SK-N-SH treated with all-trans-retinoic acid at 6 μM for 48 hours (cell line): ENCODE results near the gene RUSF1.
"Not testable (repeated sequence)": the region's sequence is repeated elsewhere in the genome, so short reads cannot be mapped to it uniquely, and the experiment has no call there.

ENCODE experiments used
- ATAC-seq: fragments of 200-7000 bp; cut with Tn5 transposase; 3 replicates; pipeline ENCODE4 v1.9.1; 2020; ENCODE audit warnings: mild to moderate bottlenecking, moderate library complexity
- ARNTL ChIP-seq: fragments of 450-650 bp; formaldehyde crosslinking; IDR thresholded peaks from 2 replicates; pipeline ENCODE4 v1.5.0; 2020; ENCODE audit warnings: low read depth, mild to moderate bottlenecking, moderate library complexity, borderline replicate concordance
- BACH2 ChIP-seq: fragments of 250-450 bp; sonication (Bioruptor Pico); IDR thresholded peaks from 2 replicates; pipeline ENCODE4 v1.9.0; 2021; ENCODE audit warnings: mild to moderate bottlenecking, borderline replicate concordance
- CSDC2 ChIP-seq: fragments of 250-450 bp; sonication (Bioruptor Pico); IDR thresholded peaks from 2 replicates; pipeline ENCODE4 v1.5.0; 2020; ENCODE audit warnings: mild to moderate bottlenecking, moderate library complexity
- ESRRG ChIP-seq: fragments of 250-450 bp; sonication (Bioruptor Pico); IDR thresholded peaks from 2 replicates; pipeline ENCODE4 v1.6.1; 2021; ENCODE audit warnings: mild to moderate bottlenecking
- ISL1 ChIP-seq: fragments of 250-450 bp; sonication (Bioruptor Pico); IDR thresholded peaks from 2 replicates; pipeline ENCODE4 v2.1.2; 2022; ENCODE audit warnings: mild to moderate bottlenecking, moderate library complexity
- OSR1 ChIP-seq: fragments of 250-450 bp; sonication (Bioruptor Pico); IDR thresholded peaks from 2 replicates; pipeline ENCODE4 v1.8.0; 2022; ENCODE audit warnings: moderate library complexity, mild to moderate bottlenecking, inconsistent platforms
- PPARA ChIP-seq: fragments of 250-450 bp; sonication (Bioruptor Pico); IDR thresholded peaks from 2 replicates; pipeline ENCODE4 v1.5.0; 2020; ENCODE audit warnings: mild to moderate bottlenecking, borderline replicate concordance
- RARB ChIP-seq: fragments of 250-450 bp; sonication (Bioruptor Pico); IDR thresholded peaks from 2 replicates; pipeline ENCODE4 v1.8.0; 2021; ENCODE audit warnings: mild to moderate bottlenecking, moderate library complexity
- SNAI2 ChIP-seq: fragments of 250-450 bp; sonication (Bioruptor Pico); IDR thresholded peaks from 2 replicates; pipeline ENCODE4 v1.5.0; 2020; ENCODE audit warnings: mild to moderate bottlenecking, moderate library complexity
- TCF4 ChIP-seq: fragments of 250-450 bp; sonication (Bioruptor Pico); IDR thresholded peaks from 2 replicates; pipeline ENCODE4 v1.8.0; 2021; ENCODE audit warnings: mild to moderate bottlenecking, moderate library complexity, borderline replicate concordance
- TOX ChIP-seq: fragments of 250-450 bp; sonication (Bioruptor Pico); IDR thresholded peaks from 2 replicates; pipeline ENCODE4 v1.8.0; 2021; ENCODE audit warnings: mild to moderate bottlenecking, moderate library complexity, borderline replicate concordance
- ZC3H10 ChIP-seq: fragments of 250-450 bp; sonication (Bioruptor Pico); IDR thresholded peaks from 2 replicates; pipeline ENCODE4 v1.5.1; 2021; ENCODE audit warnings: mild to moderate bottlenecking, moderate library complexity
- ZFP3 ChIP-seq: fragments of 250-450 bp; sonication (Bioruptor Pico); IDR thresholded peaks from 2 replicates; pipeline ENCODE4 v1.5.0; 2020; ENCODE audit warnings: mild to moderate bottlenecking, moderate library complexity
- ZFP30 ChIP-seq: fragments of 450-650 bp; formaldehyde crosslinking; IDR thresholded peaks from 2 replicates; pipeline ENCODE4 v1.5.0; 2022; ENCODE audit warnings: mild to moderate bottlenecking, moderate library complexity
- ZNF8 ChIP-seq: fragments of 450-650 bp; formaldehyde crosslinking; IDR thresholded peaks from 2 replicates; pipeline ENCODE4 v1.5.0; 2020; ENCODE audit warnings: mild to moderate bottlenecking, moderate library complexity
- TF ChIP-seq, protein P1 (sequence below): fragments of 250-450 bp; sonication (Bioruptor Pico); IDR thresholded peaks from 2 replicates; pipeline ENCODE4 v1.8.0; 2020; ENCODE audit warnings: mild to moderate bottlenecking, moderate library complexity, borderline replicate concordance
- TF ChIP-seq, protein P2 (sequence below): fragments of 250-450 bp; sonication (Bioruptor Pico); IDR thresholded peaks from 2 replicates; pipeline ENCODE4 v1.5.1; 2021; ENCODE audit warnings: mild to moderate bottlenecking, moderate library complexity
- TF ChIP-seq, protein P3 (sequence below): fragments of 250-450 bp; sonication (Bioruptor Pico); IDR thresholded peaks from 2 replicates; pipeline ENCODE4 v1.5.0; 2020; ENCODE audit warnings: mild to moderate bottlenecking, moderate library complexity
- TF ChIP-seq, protein P4 (sequence below): fragments of 250-450 bp; sonication (Bioruptor Pico); IDR thresholded peaks from 2 replicates; pipeline ENCODE4 v1.8.0; 2021; ENCODE audit warnings: low read depth, mild to moderate bottlenecking, moderate library complexity, borderline replicate concordance
- TF ChIP-seq, protein P5 (sequence below): fragments of 250-450 bp; sonication (Bioruptor Pico); IDR thresholded peaks from 2 replicates; pipeline ENCODE4 v1.5.1; 2020; ENCODE audit warnings: low read depth, mild to moderate bottlenecking, moderate library complexity

RUSF1 gene

DNA sequence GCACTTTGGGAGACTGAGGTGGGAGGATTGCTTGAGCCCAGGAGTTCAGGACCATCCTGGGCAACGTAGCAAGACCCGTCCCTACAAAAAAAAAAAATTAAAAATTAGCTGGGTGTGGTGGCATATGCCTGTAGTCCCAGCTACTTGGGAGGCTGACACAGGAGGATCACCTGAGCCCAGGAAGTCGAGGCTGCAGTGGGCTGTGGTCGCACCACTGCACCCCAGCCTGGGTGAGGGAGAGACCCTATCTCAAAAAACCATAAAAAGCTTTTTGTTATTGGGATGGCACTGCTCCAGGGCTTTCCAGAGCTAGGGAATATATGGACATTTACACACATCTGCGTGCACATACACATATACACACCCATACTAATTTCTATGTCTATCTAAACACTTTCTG lies 57.0 kb downstream of the RUSF1 start:
- no peak for ATAC-seq
- TF ChIP-seq RARB (CRISPR knock-in tag) = no peak
- TF ChIP-seq ISL1 = no peak
- TF ChIP-seq TCF4 (CRISPR knock-in tag) = no peak
- TF ChIP-seq, protein P1, sequence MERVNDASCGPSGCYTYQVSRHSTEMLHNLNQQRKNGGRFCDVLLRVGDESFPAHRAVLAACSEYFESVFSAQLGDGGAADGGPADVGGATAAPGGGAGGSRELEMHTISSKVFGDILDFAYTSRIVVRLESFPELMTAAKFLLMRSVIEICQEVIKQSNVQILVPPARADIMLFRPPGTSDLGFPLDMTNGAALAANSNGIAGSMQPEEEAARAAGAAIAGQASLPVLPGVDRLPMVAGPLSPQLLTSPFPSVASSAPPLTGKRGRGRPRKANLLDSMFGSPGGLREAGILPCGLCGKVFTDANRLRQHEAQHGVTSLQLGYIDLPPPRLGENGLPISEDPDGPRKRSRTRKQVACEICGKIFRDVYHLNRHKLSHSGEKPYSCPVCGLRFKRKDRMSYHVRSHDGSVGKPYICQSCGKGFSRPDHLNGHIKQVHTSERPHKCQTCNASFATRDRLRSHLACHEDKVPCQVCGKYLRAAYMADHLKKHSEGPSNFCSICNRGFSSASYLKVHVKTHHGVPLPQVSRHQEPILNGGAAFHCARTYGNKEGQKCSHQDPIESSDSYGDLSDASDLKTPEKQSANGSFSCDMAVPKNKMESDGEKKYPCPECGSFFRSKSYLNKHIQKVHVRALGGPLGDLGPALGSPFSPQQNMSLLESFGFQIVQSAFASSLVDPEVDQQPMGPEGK = no peak
- TF ChIP-seq, protein P2, sequence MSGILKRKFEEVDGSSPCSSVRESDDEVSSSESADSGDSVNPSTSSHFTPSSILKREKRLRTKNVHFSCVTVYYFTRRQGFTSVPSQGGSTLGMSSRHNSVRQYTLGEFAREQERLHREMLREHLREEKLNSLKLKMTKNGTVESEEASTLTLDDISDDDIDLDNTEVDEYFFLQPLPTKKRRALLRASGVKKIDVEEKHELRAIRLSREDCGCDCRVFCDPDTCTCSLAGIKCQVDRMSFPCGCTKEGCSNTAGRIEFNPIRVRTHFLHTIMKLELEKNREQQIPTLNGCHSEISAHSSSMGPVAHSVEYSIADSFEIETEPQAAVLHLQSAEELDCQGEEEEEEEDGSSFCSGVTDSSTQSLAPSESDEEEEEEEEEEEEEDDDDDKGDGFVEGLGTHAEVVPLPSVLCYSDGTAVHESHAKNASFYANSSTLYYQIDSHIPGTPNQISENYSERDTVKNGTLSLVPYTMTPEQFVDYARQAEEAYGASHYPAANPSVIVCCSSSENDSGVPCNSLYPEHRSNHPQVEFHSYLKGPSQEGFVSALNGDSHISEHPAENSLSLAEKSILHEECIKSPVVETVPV (CRISPR knock-in tag) = no peak
- no peak for TF ChIP-seq ARNTL (CRISPR knock-in tag)
- TF ChIP-seq OSR1 (CRISPR knock-in tag) = no peak
- no peak for TF ChIP-seq ZC3H10
- TF ChIP-seq ZNF8 (CRISPR knock-in tag) = no peak
- no peak for TF ChIP-seq BACH2 (CRISPR knock-in tag)
- TF ChIP-seq ESRRG = no peak
- no peak for TF ChIP-seq ZFP30 (CRISPR knock-in tag)

DNA sequence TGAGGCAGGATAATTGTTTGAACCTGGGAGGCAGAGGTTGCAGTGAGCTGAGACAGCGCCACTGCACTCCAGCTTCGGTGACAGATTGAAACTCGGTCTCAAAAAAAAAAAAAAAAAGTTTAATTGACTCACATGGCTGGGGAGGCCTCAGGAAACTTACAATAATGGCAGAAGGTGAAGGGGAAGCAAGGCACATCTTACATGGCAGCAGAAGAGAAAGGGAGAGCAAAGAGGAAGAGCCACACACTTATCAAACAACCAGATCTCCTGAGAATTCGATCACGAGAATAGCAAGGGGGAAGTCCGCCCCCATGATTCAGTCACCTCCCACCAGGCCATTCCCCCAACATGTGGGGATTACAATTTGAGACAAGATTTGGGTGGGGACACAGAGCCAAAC lies 62.3 kb downstream of the RUSF1 start:
- ATAC-seq = not testable (repeated sequence)

DNA sequence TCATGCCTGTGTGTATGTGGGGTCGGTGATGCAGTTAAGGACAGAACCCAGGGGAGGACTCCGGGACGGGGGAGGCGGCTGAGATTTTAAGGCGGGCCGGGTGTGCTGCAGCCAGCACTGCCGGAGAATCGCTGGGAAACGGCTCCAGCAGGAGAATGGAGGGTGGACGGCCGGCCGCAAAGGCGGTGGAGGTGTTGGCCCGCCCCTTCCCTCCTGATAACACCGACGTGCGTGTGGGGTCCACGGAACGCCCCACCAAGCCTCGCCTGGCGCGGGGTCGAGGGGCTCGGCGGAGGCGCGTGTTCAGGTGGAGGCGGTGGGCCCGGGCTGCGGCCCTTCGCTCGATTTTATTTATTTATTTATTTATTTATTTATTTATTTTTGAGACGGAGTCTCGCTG lies 66.2 kb downstream of the RUSF1 start:
- no peak for ATAC-seq
- no peak for TF ChIP-seq ZFP3

DNA sequence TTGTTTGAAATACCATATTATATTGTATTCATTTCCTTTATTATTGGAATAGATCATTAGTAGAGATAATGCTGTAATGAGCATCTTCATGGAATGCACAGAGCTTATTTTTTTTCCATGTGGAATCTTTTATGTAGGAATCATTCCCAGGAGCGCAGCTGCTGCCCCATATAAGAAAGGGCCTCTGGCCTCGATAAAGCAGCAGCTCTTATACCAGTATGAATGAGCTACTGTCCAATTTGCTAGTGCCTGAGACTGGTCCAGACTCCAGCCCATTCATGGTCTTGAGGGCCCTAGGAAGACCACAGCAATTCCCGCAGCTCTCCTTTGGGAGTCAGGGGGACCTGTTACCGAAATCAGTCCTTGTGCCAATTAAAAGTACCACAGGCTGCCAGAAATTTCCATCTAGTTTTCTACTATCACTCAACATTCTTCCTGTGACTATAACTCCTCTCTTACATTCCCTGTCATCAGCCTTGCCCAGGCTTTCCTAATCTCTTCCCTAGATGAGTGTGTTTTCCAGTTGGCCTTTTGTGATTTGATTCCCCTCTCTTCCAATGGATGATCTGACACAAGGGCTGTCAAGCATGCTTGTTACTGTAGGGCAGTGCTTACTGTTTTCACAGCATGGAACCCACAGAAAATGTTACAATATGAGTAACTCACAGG lies 67.5 kb downstream of the RUSF1 start:
- TF ChIP-seq ZFP30 (CRISPR knock-in tag) (no peak), PPARA (CRISPR knock-in tag) (no peak), SNAI2 (CRISPR knock-in tag) (no peak), TOX (CRISPR knock-in tag) (no peak), ISL1 (no peak), ZC3H10 (no peak), BACH2 (CRISPR knock-in tag) (no peak), ESRRG (no peak), ARNTL (CRISPR knock-in tag) (no peak), CSDC2 (CRISPR knock-in tag) (no peak)
- TF ChIP-seq, protein P2 (CRISPR knock-in tag) = no peak
- TF ChIP-seq, protein P3, sequence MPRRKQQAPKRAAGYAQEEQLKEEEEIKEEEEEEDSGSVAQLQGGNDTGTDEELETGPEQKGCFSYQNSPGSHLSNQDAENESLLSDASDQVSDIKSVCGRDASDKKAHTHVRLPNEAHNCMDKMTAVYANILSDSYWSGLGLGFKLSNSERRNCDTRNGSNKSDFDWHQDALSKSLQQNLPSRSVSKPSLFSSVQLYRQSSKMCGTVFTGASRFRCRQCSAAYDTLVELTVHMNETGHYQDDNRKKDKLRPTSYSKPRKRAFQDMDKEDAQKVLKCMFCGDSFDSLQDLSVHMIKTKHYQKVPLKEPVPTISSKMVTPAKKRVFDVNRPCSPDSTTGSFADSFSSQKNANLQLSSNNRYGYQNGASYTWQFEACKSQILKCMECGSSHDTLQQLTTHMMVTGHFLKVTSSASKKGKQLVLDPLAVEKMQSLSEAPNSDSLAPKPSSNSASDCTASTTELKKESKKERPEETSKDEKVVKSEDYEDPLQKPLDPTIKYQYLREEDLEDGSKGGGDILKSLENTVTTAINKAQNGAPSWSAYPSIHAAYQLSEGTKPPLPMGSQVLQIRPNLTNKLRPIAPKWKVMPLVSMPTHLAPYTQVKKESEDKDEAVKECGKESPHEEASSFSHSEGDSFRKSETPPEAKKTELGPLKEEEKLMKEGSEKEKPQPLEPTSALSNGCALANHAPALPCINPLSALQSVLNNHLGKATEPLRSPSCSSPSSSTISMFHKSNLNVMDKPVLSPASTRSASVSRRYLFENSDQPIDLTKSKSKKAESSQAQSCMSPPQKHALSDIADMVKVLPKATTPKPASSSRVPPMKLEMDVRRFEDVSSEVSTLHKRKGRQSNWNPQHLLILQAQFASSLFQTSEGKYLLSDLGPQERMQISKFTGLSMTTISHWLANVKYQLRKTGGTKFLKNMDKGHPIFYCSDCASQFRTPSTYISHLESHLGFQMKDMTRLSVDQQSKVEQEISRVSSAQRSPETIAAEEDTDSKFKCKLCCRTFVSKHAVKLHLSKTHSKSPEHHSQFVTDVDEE (CRISPR knock-in tag) = no peak
- TF ChIP-seq, protein P4, sequence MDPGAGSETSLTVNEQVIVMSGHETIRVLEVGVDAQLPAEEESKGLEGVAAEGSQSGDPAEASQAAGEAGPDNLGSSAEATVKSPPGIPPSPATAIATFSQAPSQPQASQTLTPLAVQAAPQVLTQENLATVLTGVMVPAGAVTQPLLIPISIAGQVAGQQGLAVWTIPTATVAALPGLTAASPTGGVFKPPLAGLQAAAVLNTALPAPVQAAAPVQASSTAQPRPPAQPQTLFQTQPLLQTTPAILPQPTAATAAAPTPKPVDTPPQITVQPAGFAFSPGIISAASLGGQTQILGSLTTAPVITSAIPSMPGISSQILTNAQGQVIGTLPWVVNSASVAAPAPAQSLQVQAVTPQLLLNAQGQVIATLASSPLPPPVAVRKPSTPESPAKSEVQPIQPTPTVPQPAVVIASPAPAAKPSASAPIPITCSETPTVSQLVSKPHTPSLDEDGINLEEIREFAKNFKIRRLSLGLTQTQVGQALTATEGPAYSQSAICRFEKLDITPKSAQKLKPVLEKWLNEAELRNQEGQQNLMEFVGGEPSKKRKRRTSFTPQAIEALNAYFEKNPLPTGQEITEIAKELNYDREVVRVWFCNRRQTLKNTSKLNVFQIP (CRISPR knock-in tag) = no peak
- TF ChIP-seq, protein P5, sequence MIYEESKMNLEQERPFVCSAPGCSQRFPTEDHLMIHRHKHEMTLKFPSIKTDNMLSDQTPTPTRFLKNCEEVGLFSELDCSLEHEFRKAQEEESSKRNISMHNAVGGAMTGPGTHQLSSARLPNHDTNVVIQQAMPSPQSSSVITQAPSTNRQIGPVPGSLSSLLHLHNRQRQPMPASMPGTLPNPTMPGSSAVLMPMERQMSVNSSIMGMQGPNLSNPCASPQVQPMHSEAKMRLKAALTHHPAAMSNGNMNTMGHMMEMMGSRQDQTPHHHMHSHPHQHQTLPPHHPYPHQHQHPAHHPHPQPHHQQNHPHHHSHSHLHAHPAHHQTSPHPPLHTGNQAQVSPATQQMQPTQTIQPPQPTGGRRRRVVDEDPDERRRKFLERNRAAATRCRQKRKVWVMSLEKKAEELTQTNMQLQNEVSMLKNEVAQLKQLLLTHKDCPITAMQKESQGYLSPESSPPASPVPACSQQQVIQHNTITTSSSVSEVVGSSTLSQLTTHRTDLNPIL (CRISPR knock-in tag) = no peak
- ATAC-seq = no peak
